Fibroblast of mammary gland (primary cell): Measurements from ENCODE around the gene CCDC28B.

Experiments used
- DNase-seq: peaks from one replicate; pipeline ENCODE4 v3.0.0-alpha.2; 2010; ENCODE audit warnings: low read depth
- H3K4me3 ChIP-seq: 2 replicates; pipeline ENCODE4 v1.5.1; 2011; ENCODE audit warnings: low read depth, mild to moderate bottlenecking, low read length, moderate library complexity; ENCODE audit not compliant: control insufficient read depth
- TF ChIP-seq, protein P1 (sequence below): conservative IDR thresholded peaks from 2 replicates; pipeline ENCODE4 v1.5.1; 2011; ENCODE audit warnings: low read depth, low read length, inconsistent platforms; ENCODE audit not compliant: control insufficient read depth, insufficient read depth

Gene CCDC28B

DNA sequence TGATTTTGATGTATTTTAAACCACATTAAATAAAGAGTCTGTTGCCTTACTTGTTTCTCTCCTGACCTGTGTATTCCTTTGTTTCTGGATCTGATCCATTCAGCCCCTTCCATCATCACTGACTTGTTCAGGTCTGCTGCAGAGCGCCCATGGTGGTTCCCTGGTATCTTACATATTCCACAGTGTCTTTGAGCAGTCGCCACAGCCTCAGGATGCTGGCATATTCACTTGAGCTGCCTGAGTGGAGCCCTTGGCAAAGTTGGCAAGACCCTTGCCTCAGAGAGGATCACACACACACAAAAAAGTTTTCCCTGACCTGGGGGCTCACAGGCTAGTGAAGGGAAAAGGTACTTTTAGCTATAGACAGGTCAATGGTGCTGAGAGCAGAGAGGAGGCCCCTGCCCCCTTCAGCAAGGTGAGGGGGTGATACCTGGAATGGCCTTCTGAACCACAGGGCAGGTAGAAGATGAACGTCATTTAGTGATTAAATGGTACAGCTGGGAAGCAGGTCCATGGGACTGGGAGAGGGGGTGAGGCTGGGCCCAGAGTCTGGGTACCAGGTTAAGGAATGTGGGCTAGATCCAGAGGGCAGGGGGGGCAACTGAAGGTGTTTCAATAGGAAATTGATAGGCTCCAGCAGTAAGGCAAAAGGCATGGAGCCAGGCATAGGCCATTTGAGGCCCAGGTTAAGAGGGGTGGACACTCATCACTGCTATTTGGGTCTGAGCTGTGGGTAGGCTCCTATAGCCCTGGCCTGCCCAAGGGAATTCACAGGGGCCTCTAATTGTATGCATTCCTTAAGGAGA is 2.0 kb upstream of the CCDC28B start:
- TF ChIP-seq, protein P1, sequence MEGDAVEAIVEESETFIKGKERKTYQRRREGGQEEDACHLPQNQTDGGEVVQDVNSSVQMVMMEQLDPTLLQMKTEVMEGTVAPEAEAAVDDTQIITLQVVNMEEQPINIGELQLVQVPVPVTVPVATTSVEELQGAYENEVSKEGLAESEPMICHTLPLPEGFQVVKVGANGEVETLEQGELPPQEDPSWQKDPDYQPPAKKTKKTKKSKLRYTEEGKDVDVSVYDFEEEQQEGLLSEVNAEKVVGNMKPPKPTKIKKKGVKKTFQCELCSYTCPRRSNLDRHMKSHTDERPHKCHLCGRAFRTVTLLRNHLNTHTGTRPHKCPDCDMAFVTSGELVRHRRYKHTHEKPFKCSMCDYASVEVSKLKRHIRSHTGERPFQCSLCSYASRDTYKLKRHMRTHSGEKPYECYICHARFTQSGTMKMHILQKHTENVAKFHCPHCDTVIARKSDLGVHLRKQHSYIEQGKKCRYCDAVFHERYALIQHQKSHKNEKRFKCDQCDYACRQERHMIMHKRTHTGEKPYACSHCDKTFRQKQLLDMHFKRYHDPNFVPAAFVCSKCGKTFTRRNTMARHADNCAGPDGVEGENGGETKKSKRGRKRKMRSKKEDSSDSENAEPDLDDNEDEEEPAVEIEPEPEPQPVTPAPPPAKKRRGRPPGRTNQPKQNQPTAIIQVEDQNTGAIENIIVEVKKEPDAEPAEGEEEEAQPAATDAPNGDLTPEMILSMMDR = no peak
- DNase-seq = no peak

DNA sequence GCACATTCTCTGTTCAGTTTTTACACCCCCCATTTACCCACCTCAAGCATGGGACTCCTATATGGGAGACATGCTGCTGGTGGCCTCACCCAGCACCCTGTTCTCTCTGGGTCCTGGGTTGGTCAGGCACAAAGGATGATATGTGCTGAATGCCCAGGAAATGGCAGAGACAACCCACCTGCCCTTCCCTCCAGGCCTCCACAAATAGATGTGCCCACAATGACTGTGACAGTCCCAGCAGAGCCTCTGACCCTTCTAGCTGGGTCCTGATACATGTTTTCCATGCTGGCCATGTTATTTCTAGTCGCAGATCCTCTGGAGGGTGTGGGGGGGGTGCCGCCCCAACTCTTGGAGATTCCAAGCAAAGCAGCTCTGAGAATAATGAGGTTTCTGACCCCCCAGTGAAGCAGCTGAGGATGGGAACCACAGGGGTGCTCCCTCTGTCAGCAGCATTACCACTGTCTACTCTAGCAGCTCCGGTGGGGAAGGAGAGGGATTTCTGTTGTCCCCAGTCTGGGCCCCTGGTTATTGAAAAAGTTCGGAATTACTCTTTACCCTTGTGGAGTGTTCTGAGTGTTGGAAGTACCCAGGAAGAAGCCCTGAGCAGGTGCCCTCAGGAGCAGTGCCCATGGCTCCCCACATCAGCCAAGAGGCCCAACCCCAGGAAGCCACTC is 1.2 kb upstream of the CCDC28B start:
- no peak overlapping the region for H3K4me3 ChIP-seq
- no peak for DNase-seq
- TF ChIP-seq, protein P1 = no peak

More for the DNA sequence above, 2.0 kb upstream of the CCDC28B start:
- no peak overlapping the region for H3K4me3 ChIP-seq

DNA sequence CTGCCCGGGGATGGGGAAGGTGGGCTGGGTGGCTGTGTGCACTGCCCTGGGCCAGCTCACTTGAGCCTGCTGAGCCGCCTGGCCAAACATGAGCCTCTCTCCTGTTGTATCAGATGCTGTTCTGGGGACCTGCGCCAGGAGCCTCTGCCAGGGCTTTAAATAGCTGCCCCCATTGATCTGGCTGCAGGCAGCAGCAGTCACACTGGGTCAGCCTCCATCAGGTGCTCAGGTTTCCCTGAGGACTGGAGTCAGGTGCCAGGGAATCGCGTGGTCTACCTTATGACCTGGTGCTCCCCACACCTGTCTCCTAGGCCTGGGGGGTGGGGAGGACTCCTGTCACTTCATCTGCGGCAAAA is 700 bp upstream of the CCDC28B start:
- H3K4me3 ChIP-seq = no peak overlapping the region
- DNase-seq = no peak
- TF ChIP-seq, protein P1 = no peak

DNA sequence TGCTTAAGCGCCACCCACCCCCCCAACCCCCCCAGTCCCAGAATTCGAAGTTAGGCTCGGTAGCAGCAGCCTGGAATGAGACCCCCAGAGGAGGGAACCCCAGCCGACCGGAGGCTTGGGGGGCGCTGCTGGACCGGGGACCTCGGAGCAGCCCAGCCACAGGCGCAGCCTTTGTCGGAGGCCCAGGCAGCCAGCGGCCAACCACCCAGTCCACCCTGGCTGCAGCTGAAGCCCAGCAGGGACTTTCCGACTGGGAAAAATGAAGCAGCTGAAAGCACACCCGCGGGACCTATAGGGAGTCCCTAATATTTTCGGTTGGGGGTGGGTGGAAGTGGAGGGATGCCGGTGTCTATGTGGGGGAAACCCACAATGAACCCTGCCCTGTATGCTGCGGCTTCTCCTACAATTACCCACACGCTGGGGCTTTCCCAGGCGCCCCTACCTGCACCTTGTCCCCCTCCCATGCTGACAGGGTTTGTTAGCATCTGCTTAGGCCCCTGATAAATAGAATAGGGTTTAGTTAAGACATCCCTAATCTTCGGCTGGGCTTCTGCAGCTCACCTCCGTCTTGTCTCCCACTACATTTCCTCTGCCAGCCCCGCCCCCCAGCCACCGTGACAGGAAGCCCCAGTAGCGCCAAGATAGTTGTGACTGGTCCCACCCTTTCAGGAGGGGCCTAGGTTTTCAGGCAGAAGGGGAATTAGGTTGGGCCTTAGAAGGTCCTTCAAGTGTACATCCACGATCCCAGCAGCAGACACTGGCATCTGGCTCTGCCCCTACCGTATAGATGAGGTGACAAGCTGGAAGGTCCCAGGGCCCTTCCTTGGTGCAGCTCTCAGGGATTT is 838 bp downstream of the CCDC28B start:
- DNase-seq = peak; percentile 51
- peak overlapping the region; percentile 71 for H3K4me3 ChIP-seq

DNA sequence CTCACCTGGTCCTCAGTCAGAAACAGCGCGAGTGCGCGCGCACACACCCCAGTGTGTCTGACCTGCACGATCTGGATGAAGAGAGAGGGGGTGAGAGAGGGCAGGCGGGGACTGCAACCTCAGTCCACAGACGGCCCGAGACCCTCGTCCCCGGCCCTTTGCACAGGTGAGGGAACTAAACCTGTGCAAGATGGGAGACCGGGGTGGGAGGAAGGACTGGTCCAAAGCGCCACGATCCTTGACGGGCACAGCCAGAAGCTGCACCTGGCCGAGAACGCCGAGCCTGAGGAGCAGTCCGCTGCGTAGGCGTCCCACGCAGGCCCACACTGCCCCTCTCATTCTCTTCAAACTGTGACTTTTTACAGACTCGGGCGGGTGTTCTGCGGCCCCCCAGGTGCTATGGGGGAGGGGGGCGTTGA is 4.6 kb downstream of the CCDC28B start:
- TF ChIP-seq, protein P1 = no peak
- peak overlapping the region; percentile 83 for H3K4me3 ChIP-seq
- no peak for DNase-seq

More for the DNA sequence above, 838 bp downstream of the CCDC28B start:
- TF ChIP-seq, protein P1 = no peak
